Activated naive CD4-positive, alpha-beta T cell treated with anti-CD3 and anti-CD28 coated beads, Interleukin-2, amount 50 U/mL, for 24 hours (primary cell): ENCODE results near the gene BMAL1.
"Not testable (repeated sequence)": the region's sequence is repeated elsewhere in the genome, so short reads cannot be mapped to it uniquely, and the experiment has no call there.

ENCODE experiments used
- H3K27ac Mint-ChIP-seq: one replicate; pipeline ENCODE4 v1.8.0; 2021; ENCODE audit warnings: mild to moderate bottlenecking, mixed read lengths
- H3K27me3 Mint-ChIP-seq: one replicate; pipeline ENCODE4 v1.8.0; 2021; ENCODE audit warnings: mixed read lengths
- H3K36me3 Mint-ChIP-seq: one replicate; pipeline ENCODE4 v1.8.0; 2021; ENCODE audit warnings: mixed read lengths
- H3K4me1 Mint-ChIP-seq: one replicate; pipeline ENCODE4 v1.8.0; 2021; ENCODE audit warnings: mixed read lengths
- H3K4me3 Mint-ChIP-seq: one replicate; pipeline ENCODE4 v1.8.0; 2021; ENCODE audit warnings: mild to moderate bottlenecking, mixed read lengths
- H3K9me3 Mint-ChIP-seq: one replicate; pipeline ENCODE4 v1.8.0; 2021; ENCODE audit warnings: mixed read lengths

BMAL1 gene

DNA sequence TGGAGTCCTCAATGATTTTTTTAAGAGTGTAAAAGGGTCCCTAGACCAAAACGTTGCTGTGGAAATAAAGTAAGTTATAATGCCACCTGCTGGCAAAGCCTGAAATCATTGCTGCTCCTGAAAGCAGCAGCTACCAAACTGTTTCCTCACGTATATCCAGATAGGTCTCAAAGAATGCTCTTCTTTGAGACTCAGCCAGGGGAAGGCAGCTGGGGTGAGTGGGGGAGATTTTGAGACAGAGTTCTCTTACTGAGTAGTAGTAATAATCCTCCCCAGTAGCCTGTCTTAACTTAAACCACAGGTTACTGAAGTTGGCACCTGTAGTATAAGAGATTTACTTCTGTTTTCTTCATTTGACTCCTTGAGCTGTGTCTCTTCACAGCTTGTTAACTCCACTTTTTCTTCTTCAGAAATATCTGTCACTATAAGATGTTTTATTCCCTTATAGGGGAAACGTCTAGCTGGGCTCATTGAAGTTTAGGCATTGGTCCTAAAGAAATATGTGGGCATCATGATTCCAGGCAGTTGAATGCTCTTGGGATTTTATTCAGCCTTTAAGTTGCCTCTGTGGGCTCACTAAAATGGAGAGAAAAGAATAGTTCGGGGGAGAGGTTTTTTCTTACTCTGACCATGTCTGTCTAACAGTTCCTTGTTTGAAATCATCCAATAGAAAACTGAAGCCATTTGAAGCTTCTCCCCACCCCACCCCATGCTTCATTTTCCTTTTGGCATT is 107.5 kb downstream of the BMAL1 start:
- H3K27ac Mint-ChIP-seq, result peak overlapping the region; percentile 91
- H3K4me3 Mint-ChIP-seq, result no peak overlapping the region
- H3K4me1 Mint-ChIP-seq, result peaks cover 3% of the 10 kb centered on the region
- H3K27me3 Mint-ChIP-seq, result no peaks in the 10 kb centered on the region
- H3K36me3 Mint-ChIP-seq, result peaks cover 9% of the 10 kb centered on the region
- no peaks in the 10 kb centered on the region for H3K9me3 Mint-ChIP-seq

DNA sequence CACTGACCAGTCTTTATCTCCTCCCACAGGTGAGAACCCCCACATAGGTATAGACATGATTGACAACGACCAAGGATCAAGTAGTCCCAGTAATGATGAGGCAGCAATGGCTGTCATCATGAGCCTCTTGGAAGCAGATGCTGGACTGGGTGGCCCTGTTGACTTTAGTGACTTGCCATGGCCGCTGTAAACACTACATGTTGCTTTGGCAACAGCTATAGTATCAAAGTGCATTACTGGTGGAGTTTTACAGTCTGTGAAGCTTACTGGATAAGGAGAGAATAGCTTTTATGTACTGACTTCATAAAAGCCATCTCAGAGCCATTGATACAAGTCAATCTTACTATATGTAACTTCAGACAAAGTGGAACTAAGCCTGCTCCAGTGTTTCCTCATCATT is 109.0 kb downstream of the BMAL1 start:
- no peak overlapping the region for H3K4me3 Mint-ChIP-seq
- H3K27ac Mint-ChIP-seq, result peak overlapping the region; percentile 32
- H3K36me3 Mint-ChIP-seq, result peaks cover 6% of the 10 kb centered on the region
- no peaks in the 10 kb centered on the region for H3K9me3 Mint-ChIP-seq
- H3K4me1 Mint-ChIP-seq, result peaks cover 3% of the 10 kb centered on the region
- no peaks in the 10 kb centered on the region for H3K27me3 Mint-ChIP-seq

DNA sequence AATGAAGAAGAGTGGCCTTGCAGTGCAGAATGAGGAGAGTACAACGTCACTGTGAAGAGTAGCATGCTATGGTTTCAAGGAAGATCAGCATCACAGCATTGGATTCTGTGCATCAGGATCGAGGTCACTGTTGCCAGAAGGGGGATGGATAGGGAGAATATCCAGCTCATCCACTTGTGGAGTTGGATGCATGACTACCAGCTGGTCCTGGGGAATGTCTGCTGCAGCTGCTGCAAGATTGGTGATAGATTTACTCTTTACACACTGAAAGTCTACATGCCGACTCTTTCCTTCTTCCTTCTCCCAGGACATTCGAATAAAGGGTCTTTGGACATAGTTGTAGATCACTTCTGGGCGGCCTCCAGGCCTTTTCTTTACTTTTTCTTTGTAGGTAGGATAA is 111.2 kb downstream of the BMAL1 start:
- H3K36me3 Mint-ChIP-seq, result peaks cover 7% of the 10 kb centered on the region
- peaks cover 3% of the 10 kb centered on the region for H3K4me1 Mint-ChIP-seq
- H3K4me3 Mint-ChIP-seq, result no peak overlapping the region
- H3K27me3 Mint-ChIP-seq, result no peaks in the 10 kb centered on the region
- no peaks in the 10 kb centered on the region for H3K9me3 Mint-ChIP-seq
- peak overlapping the region; percentile 60 for H3K27ac Mint-ChIP-seq

DNA sequence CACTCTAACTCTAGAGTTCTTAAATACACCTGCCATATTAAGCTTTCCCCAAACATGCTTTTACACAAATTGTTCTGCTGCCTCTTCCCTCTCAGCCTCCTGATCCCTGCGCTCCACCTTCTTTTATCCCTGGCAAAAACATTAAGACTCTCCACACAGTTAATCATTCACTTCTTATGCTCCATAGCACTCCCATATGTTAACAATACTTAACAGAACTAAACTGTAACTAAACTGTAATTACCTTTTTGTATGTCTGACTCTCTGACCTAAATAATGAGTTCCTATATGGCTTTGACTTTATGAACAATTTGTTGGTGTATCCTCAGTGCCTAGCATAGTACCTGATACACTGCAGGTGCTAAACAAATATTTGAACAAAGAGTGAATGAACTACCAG is 113.6 kb downstream of the BMAL1 start:
- Mint-ChIP-seq H3K27me3 (no peaks in the 10 kb centered on the region), H3K36me3 (peaks cover 7% of the 10 kb centered on the region), H3K4me1 (no peaks in the 10 kb centered on the region), H3K4me3 (no peak overlapping the region), H3K9me3 (no peaks in the 10 kb centered on the region), H3K27ac (peak overlapping the region; percentile 20)

DNA sequence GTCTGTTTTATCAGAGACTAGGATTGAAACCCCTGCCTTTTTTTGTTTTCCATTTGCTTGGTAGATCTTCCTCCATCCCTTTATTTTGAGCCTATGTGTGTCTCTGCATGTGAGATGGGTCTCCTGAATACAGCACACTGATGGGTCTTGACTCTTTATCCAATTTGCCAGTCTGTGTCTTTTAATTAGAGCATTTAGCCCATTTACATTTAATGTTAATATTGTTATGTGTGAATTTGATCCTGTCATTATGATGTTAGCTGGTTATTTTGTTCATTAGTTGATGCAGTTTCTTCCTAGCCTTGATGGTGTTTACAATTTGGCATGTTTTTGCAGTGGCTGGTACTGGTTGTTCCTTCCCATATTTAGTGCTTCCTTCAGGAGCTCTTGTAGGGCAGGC is 120.7 kb downstream of the BMAL1 start:
- peaks cover 24% of the 10 kb centered on the region for H3K36me3 Mint-ChIP-seq
- not testable (repeated sequence) for H3K4me3 Mint-ChIP-seq, H3K27ac Mint-ChIP-seq, H3K9me3 Mint-ChIP-seq, H3K4me1 Mint-ChIP-seq, H3K27me3 Mint-ChIP-seq

DNA sequence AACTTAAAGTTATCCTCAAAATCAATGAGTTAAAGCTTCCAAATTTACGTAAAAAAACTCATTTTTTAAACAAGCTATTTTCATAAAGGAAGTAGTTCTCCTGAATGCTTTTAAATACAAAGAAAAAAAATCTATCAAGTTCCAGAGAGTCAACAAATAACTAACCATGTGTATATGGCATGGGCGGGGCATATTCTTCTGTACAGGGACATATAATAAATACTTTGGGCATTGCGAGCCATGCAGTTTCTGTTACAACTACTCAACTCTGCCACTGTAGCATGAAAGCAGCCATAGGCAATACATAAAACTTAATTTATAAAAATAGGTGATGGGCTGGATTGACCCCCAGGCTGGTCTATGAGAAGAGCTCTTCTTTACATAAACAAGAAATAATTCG is 127.6 kb downstream of the BMAL1 start:
- Mint-ChIP-seq H3K27ac (no peak overlapping the region), H3K4me1 (no peaks in the 10 kb centered on the region), H3K9me3 (no peaks in the 10 kb centered on the region), H3K36me3 (peaks cover 34% of the 10 kb centered on the region), H3K27me3 (no peaks in the 10 kb centered on the region), H3K4me3 (no peak overlapping the region)

DNA sequence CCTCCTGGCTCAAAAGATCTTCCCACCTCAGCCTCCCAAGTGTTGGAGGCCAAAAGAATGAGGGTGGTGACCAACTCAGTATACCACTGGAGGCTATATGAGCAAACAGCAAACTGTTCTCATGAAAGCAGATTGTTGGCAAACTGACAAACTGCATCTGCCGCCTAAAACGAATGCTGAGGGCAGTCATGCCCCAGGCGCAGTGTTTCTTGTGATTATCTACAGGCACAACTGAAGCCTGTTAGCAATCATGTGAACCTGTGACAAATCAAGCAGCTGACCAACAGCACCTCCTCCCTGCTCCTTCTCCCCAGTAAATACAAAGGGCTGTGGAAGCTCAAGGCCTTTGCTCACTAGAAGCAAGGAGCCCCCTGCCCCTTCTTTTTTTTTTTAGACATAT is 137.6 kb downstream of the BMAL1 start:
- no peak overlapping the region for H3K4me3 Mint-ChIP-seq
- H3K9me3 Mint-ChIP-seq, result no peaks in the 10 kb centered on the region
- H3K36me3 Mint-ChIP-seq, result peaks cover 22% of the 10 kb centered on the region
- no peaks in the 10 kb centered on the region for H3K4me1 Mint-ChIP-seq
- no peak overlapping the region for H3K27ac Mint-ChIP-seq
- no peaks in the 10 kb centered on the region for H3K27me3 Mint-ChIP-seq

DNA sequence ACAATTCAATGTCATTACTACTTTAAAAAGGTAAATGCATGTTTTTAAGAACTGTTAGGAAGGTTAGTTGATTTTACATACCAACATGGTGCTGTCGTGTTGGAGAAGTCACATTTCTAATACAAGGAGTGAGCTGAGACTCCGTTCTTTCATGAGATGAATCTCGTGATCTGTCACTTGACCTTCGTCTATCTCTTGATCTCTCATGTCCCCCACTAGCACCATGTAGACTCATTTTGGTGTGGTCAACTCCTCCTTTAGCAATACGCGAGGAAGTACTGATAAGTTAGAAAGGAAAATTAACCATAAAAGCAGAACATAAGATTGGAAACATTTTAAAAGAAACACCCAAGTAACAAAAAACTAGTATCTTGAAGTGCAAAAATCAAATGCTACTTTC is 144.0 kb downstream of the BMAL1 start:
- H3K9me3 Mint-ChIP-seq, result no peaks in the 10 kb centered on the region
- peaks cover 18% of the 10 kb centered on the region for H3K36me3 Mint-ChIP-seq
- no peak overlapping the region for H3K4me3 Mint-ChIP-seq
- peaks cover 45% of the 10 kb centered on the region for H3K4me1 Mint-ChIP-seq
- no peaks in the 10 kb centered on the region for H3K27me3 Mint-ChIP-seq
- no peak overlapping the region for H3K27ac Mint-ChIP-seq

DNA sequence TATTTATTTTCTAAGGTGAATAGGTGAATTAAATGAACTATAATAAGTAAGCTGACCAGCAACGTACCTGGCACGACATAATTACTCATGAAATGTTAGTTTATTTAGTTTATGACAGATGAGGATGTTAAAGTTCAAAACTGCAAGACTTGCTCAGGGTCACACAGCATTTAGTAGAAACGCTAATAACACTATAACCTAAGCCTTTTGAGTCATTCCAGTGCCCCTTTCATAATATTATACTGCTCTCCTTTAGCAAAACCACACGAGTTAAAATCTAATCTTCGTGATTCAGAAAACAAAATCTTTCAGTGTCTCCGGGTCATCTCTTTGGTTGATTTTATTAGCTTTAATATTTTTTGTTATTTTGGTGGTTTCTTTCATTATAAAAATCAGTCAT is 145.8 kb downstream of the BMAL1 start:
- Mint-ChIP-seq H3K36me3 (peaks cover 24% of the 10 kb centered on the region), H3K4me3 (no peak overlapping the region), H3K27ac (no peak overlapping the region), H3K27me3 (no peaks in the 10 kb centered on the region), H3K9me3 (no peaks in the 10 kb centered on the region), H3K4me1 (peaks cover 46% of the 10 kb centered on the region)

DNA sequence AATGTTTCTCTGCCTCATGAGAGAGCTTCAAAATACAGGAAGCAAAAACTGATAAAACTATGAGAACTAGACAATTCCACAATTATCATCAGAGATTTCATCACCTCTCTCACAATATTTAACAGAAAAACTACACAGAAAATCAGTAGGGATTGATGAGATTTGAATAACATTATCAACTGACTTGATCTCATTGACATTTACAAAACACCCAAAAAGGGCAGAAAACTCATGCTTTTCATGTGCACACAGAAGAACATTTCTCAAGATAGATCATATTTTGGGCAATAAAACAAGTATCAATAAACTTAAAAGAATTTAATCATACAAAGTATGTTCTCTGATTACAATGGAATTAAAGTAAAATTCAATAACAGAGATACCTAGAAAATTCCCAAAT is 149.8 kb downstream of the BMAL1 start:
- peaks cover 40% of the 10 kb centered on the region for H3K36me3 Mint-ChIP-seq
- H3K27me3 Mint-ChIP-seq, result no peaks in the 10 kb centered on the region
- no peak overlapping the region for H3K4me3 Mint-ChIP-seq
- peaks cover 52% of the 10 kb centered on the region for H3K4me1 Mint-ChIP-seq
- H3K27ac Mint-ChIP-seq, result no peak overlapping the region
- H3K9me3 Mint-ChIP-seq, result no peaks in the 10 kb centered on the region

DNA sequence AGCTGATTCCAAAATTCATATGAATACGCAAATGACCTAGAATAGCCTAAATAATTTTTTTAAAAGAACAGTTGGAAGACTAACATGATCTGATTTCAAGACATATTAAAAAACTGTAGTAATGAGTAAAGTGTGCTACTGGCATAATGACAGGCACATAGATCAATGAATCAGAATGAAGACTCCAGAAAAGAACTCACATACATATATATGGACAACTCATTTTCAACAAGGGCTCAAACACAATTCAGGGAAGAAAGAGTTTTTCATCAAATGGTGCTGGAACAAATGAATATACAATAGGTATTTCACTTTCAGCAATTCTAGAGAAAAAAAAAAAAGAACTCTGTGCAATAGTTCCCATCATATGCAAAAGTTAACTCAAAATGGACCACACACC is 151.7 kb downstream of the BMAL1 start:
- H3K4me1 Mint-ChIP-seq, result peaks cover 48% of the 10 kb centered on the region
- no peak overlapping the region for H3K27ac Mint-ChIP-seq

DNA sequence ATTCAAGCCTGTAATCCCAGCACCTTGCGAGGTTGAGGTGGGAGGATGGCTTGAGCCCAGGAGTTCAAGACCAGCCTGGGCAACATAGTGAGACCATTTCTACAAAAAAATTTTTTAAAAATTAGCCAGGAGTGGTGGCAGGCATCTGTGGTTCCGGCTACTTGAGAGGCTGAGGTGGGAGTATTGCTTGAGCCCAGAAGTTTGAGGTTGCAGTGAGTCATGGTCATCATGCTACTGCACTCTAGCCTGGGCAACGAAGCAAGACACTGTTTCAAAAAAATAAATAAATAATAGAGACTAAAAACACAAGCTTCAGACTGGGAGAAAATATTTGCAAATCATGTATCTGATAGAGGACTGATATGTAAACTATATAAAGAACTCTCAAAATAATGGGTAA is 152.2 kb downstream of the BMAL1 start:
- no peaks in the 10 kb centered on the region for H3K27me3 Mint-ChIP-seq
- H3K9me3 Mint-ChIP-seq, result no peaks in the 10 kb centered on the region
- peaks cover 48% of the 10 kb centered on the region for H3K4me1 Mint-ChIP-seq
- peaks cover 38% of the 10 kb centered on the region for H3K36me3 Mint-ChIP-seq
- H3K4me3 Mint-ChIP-seq, result no peak overlapping the region
- H3K27ac Mint-ChIP-seq, result no peak overlapping the region

More for the DNA sequence above, 151.7 kb downstream of the BMAL1 start:
- Mint-ChIP-seq H3K9me3 (no peaks in the 10 kb centered on the region), H3K4me3 (no peak overlapping the region), H3K36me3 (peaks cover 40% of the 10 kb centered on the region), H3K27me3 (no peaks in the 10 kb centered on the region)

DNA sequence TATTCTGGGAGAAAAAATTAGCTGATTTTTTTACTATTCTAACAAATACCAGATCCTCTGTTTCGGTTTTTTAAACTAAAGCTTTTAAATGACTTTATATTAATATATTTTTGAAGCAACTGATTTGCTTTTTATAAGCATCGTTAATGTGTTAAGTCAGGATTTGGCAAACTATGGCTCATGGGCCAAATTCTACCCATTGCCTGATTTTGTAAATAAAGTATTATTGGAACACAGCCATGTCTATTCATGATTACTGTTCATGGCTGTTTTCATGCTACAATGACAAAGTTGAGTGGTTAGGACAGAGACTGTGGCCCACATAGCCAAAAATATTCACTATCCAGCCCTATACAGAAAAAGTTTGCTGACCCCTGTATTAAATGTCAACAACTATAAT is 155.8 kb downstream of the BMAL1 start:
- Mint-ChIP-seq H3K4me3 (no peak overlapping the region), H3K27me3 (no peaks in the 10 kb centered on the region), H3K36me3 (peaks cover 21% of the 10 kb centered on the region), H3K27ac (peak overlapping the region; percentile 48), H3K9me3 (peaks cover 4% of the 10 kb centered on the region), H3K4me1 (peaks cover 55% of the 10 kb centered on the region)

DNA sequence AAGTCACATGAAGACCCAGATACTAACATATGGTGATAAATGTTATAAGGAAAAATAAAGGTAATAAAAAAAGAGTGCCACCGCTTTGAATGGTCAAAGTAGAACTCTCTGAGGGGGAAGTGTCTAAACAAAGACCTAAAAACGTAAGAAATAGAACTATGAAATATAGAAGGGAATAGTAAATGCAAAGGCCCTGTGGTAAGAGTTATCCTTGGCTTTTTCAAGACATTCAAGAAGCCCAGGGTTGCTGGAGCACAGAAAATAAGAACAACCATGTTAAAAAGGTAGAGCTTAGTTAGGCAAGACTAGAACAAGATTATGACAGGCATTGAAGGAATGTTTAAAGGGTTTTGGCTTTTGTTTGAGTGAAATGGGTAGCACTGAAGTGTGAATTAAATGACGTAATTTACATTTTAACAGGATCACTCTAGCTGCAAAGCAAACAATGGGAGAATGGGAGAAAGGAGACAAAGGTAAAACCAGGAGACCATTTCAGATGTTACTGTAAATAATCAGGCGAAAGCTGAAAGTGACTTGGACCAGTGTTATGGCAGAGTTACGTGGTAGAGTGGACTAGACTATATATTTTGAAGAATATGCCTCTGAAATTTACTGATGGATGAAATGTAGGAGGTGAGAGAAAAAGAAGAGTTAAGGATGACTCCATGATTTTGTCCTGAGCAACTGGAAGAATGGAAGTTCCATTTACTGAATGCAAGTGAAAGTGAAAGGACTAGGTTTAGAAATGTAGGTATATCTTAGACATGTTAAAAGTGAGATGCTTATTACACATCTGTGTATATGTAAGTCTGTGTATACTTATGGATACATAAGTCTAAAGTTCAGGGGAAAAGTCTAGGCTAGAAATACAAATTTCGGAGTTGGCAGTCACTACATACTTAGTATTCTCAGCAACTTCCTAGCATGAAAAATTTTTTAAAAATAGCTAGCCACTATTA is 156.9 kb downstream of the BMAL1 start:
- H3K36me3 Mint-ChIP-seq, result peaks cover 13% of the 10 kb centered on the region
- no peak overlapping the region for H3K4me3 Mint-ChIP-seq
- peaks cover 4% of the 10 kb centered on the region for H3K9me3 Mint-ChIP-seq
- H3K27ac Mint-ChIP-seq, result peak overlapping the region; percentile 4
- H3K27me3 Mint-ChIP-seq, result no peaks in the 10 kb centered on the region
- H3K4me1 Mint-ChIP-seq, result peaks cover 56% of the 10 kb centered on the region

DNA sequence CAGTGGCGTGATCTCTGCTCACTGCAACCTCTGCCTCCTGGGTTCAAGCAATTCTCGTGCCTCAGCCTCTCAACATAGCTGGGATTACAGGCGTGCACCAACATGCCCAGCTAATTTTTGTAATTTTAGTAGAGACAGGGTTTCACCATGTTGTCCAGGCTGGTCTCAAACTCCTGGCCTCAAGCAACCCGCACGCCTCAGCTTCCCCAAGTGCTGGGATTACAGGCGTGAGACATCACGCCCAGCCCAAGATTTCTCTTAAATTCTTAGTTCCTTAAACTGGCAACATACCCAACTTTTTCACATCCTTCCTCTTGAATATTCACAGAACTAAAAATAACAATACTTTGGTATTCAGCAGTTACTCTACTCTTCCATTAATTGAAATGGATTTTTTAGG is 159.2 kb downstream of the BMAL1 start:
- peaks cover 62% of the 10 kb centered on the region for H3K4me1 Mint-ChIP-seq
- not testable (repeated sequence) for H3K27ac Mint-ChIP-seq, H3K4me3 Mint-ChIP-seq, H3K27me3 Mint-ChIP-seq, H3K36me3 Mint-ChIP-seq, H3K9me3 Mint-ChIP-seq
